Neural cell (in vitro differentiated cells): Measurements from ENCODE around the gene PARD3B. TPM values are rescaled to one million over a fixed set of nuclear protein-coding genes. Genes with fewer than 3 reads are reported as not detected.

ENCODE experiments used
- H2AFZ ChIP-seq: fragments of 200-600, 300-800 bp; sonication (generic), shearing (Covaris generic); 2 replicates; pipeline ENCODE4 v1.6.0; 2014; ENCODE audit warnings: low read depth, mild to moderate bottlenecking, antibody characterized with exemption, low read length, moderate library complexity
- H3F3A ChIP-seq: fragments of 200-600 bp; shearing (Covaris generic); 2 replicates; pipeline ENCODE4 v1.6.1; 2016; ENCODE audit warnings: mild to moderate bottlenecking, moderate library complexity, mixed read lengths, antibody characterized with exemption, low read length; ENCODE audit not compliant: insufficient read depth, poor library complexity, severe bottlenecking
- H3K27ac ChIP-seq: fragments of 200-600, 300-800 bp; sonication (generic), shearing (Covaris generic); 2 replicates; pipeline ENCODE4 v1.5.1; 2014; ENCODE audit warnings: mild to moderate bottlenecking, low read length, moderate library complexity
- H3K27me3 ChIP-seq: fragments of 300-800, 200-600 bp; sonication (generic), shearing (Covaris generic); 2 replicates; pipeline ENCODE4 v1.6.0; 2014; ENCODE audit warnings: mild to moderate bottlenecking, low read depth, low read length, moderate library complexity; ENCODE audit not compliant: insufficient read depth
- H3K36me3 ChIP-seq: fragments of 300-800, 200-600 bp; sonication (generic), shearing (Covaris generic); 2 replicates; pipeline ENCODE4 v1.5.1; 2014; ENCODE audit warnings: mild to moderate bottlenecking, antibody characterized with exemption, low read length, moderate library complexity; ENCODE audit not compliant: insufficient read depth
- H3K4me2 ChIP-seq: fragments of 300-800, 200-600 bp; sonication (generic), shearing (Covaris generic); 2 replicates; pipeline ENCODE4 v1.6.0; 2014; ENCODE audit warnings: mild to moderate bottlenecking, low read length
- H3K4me3 ChIP-seq: fragments of 300-800, 200-600 bp; sonication (generic), shearing (Covaris generic); 2 replicates; pipeline ENCODE4 v1.5.1; 2014; ENCODE audit warnings: mild to moderate bottlenecking, low read length, moderate library complexity
- H3K79me2 ChIP-seq: fragments of 200-600 bp; shearing (Covaris generic); replicated peaks from 2 replicates; pipeline ENCODE4 v1.6.0; 2014; ENCODE audit warnings: mild to moderate bottlenecking, low read length, moderate library complexity; ENCODE audit not compliant: insufficient read depth
- H3K9ac ChIP-seq: fragments of 300-800, 200-600 bp; sonication (generic), shearing (Covaris generic); 2 replicates; pipeline ENCODE4 v1.6.1; 2016; ENCODE audit warnings: mild to moderate bottlenecking, low read length, mixed read lengths
- H3K9me2 ChIP-seq: fragments of 200-600 bp; shearing (Covaris generic); 2 replicates; pipeline ENCODE4 v1.6.1; 2016; ENCODE audit warnings: mild to moderate bottlenecking, low read length, mixed read lengths; ENCODE audit not compliant: insufficient read depth
- H3K9me3 ChIP-seq: fragments of 200-600, 300-800 bp; sonication (generic), shearing (Covaris generic); 2 replicates; pipeline ENCODE4 v1.6.1; 2016; ENCODE audit warnings: mild to moderate bottlenecking, mixed run types, low read length, moderate library complexity, mixed read lengths
- H4K20me1 ChIP-seq: fragments of 200-600 bp; shearing (Covaris generic); 2 replicates; pipeline ENCODE4 v1.6.1; 2016; ENCODE audit warnings: mild to moderate bottlenecking, mixed run types; ENCODE audit not compliant: insufficient read depth
- EP300 ChIP-seq: fragments of 450-650 bp; conservative IDR thresholded peaks from 2 replicates; pipeline ENCODE4 v1.6.1; 2014; ENCODE audit warnings: antibody characterized with exemption, mild to moderate bottlenecking, moderate library complexity; ENCODE audit not compliant: poor library complexity, severe bottlenecking
- EZH2 ChIP-seq: fragments of 200-600, 300-800 bp; shearing (Covaris generic), sonication (generic); IDR thresholded peaks from 2 replicates; pipeline ENCODE4 v1.6.1; 2014; ENCODE audit warnings: antibody characterized with exemption, low read length, borderline replicate concordance, mild to moderate bottlenecking; ENCODE audit not compliant: insufficient read depth, poor library complexity, severe bottlenecking
- MXI1 ChIP-seq: fragments of 450-650 bp; conservative IDR thresholded peaks from 2 replicates; pipeline ENCODE4 v1.6.1; 2014; ENCODE audit warnings: antibody characterized with exemption, mild to moderate bottlenecking; ENCODE audit not compliant: poor library complexity, severe bottlenecking
- RAD21 ChIP-seq: fragments of 450-650 bp; conservative IDR thresholded peaks from 2 replicates; pipeline ENCODE4 v1.6.1; 2014; ENCODE audit warnings: antibody characterized with exemption, mild to moderate bottlenecking, moderate library complexity
- SMC3 ChIP-seq: fragments of 450-650 bp; conservative IDR thresholded peaks from 2 replicates; pipeline ENCODE4 v1.6.1; 2014; ENCODE audit warnings: antibody characterized with exemption, mild to moderate bottlenecking, moderate library complexity; ENCODE audit not compliant: poor library complexity
- TAF1 ChIP-seq: IDR thresholded peaks from 2 replicates; pipeline ENCODE4 v1.6.1; 2012; ENCODE audit warnings: low read depth
- polyA plus RNA-seq: library from polyadenylated mRNA; depleted of rRNA; stranded (reverse); fragments of >200 nt; gene quantifications from 2 replicates; pipeline ENCODE4 v1.2.3, GENCODE V29; 2014
- TF ChIP-seq, protein P1 (sequence below): IDR thresholded peaks from 2 replicates; pipeline ENCODE4 v1.6.1; 2012; ENCODE audit warnings: borderline replicate concordance

The PARD3B gene
- polyA plus RNA-seq, 1 donor from 2014 or later, result 0.54 TPM

DNA sequence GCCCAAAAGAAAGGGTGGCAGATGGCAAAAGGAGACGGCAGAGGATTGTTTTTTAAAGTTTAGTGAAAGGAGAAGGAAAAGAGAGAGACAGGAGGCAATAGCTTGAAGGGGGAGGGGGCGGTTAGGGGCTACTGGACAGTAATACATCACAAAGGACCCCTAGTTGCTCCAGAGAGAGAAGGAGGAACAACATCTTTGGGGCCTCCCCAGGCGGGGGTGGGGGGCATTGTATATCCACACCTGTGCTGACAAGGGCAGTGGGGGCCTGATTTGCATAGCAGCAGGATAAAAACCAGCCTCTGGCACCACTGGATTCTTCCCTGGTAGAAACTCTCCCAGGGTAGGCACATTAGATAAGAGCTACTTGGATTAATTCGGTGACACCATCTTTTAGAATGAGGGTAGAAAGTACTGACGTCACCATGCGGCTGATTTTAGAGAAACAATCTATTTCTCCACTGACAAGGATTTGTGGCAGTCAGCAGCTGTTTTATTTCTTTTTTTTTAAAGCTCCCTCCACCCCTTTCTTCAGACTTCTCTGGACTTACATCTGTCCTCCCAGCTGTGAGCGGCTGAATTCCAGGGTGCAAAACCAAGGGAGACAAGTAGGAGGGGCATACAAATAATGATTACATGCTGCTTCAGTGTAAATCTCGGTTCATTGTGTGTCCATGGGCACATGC, 937.3 kb downstream of the PARD3B start:
- Histone ChIP-seq H3K4me2 (peak overlapping the region; percentile 0), H3K9ac (peak overlapping the region; percentile 63), H3K27ac (peak overlapping the region; percentile 92), H3K36me3 (no peaks in the 10 kb centered on the region), H3K4me3 (peak overlapping the region; percentile 6), H2AFZ (no peak overlapping the region), H3K9me3 (no peaks in the 10 kb centered on the region), H3F3A (peaks cover 23% of the 10 kb centered on the region), H3K9me2 (no peaks in the 10 kb centered on the region), H3K27me3 (no peaks in the 10 kb centered on the region), H4K20me1 (no peaks in the 10 kb centered on the region), H3K79me2 (no peaks in the 10 kb centered on the region)
- TF ChIP-seq RAD21 (peak; percentile 30), EP300 (no peak)

DNA sequence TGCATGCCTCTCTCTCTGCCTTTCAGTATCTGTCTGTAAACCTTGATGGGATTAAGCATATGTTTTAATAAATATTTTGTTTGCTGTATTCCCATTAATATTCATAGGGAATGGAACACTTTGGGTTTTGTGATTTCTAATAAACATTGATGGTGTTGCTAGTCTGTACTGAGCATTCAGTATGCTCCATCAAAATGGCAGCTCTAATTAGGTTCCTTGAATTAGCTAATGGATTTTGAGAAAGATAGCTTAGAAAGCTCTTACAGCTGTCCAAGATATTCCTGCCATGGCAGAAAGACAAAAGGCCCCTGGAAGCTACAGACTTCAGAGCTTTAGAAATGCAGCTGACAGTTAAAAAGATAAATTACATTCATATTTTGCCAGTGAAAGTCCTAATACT, 937.8 kb downstream of the PARD3B start:
- H2AFZ ChIP-seq, result no peak overlapping the region
- TF ChIP-seq, protein P1, sequence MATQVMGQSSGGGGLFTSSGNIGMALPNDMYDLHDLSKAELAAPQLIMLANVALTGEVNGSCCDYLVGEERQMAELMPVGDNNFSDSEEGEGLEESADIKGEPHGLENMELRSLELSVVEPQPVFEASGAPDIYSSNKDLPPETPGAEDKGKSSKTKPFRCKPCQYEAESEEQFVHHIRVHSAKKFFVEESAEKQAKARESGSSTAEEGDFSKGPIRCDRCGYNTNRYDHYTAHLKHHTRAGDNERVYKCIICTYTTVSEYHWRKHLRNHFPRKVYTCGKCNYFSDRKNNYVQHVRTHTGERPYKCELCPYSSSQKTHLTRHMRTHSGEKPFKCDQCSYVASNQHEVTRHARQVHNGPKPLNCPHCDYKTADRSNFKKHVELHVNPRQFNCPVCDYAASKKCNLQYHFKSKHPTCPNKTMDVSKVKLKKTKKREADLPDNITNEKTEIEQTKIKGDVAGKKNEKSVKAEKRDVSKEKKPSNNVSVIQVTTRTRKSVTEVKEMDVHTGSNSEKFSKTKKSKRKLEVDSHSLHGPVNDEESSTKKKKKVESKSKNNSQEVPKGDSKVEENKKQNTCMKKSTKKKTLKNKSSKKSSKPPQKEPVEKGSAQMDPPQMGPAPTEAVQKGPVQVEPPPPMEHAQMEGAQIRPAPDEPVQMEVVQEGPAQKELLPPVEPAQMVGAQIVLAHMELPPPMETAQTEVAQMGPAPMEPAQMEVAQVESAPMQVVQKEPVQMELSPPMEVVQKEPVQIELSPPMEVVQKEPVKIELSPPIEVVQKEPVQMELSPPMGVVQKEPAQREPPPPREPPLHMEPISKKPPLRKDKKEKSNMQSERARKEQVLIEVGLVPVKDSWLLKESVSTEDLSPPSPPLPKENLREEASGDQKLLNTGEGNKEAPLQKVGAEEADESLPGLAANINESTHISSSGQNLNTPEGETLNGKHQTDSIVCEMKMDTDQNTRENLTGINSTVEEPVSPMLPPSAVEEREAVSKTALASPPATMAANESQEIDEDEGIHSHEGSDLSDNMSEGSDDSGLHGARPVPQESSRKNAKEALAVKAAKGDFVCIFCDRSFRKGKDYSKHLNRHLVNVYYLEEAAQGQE, result no peak
- TF ChIP-seq EP300, result peak; percentile 27
- TF ChIP-seq TAF1, result no peak
- no peak for TF ChIP-seq RAD21
- H3K79me2 ChIP-seq, result no peaks in the 10 kb centered on the region
- no peaks in the 10 kb centered on the region for H3K9me2 ChIP-seq
- H3K4me3 ChIP-seq, result no peak overlapping the region
- H3K27ac ChIP-seq, result peak overlapping the region; percentile 92
- H3K27me3 ChIP-seq, result no peaks in the 10 kb centered on the region
- H4K20me1 ChIP-seq, result no peaks in the 10 kb centered on the region
- H3K36me3 ChIP-seq, result no peaks in the 10 kb centered on the region
- peak overlapping the region; percentile 0 for H3K4me2 ChIP-seq
- H3K9ac ChIP-seq, result peak overlapping the region; percentile 63
- H3F3A ChIP-seq, result peaks cover 23% of the 10 kb centered on the region
- H3K9me3 ChIP-seq, result no peaks in the 10 kb centered on the region

DNA sequence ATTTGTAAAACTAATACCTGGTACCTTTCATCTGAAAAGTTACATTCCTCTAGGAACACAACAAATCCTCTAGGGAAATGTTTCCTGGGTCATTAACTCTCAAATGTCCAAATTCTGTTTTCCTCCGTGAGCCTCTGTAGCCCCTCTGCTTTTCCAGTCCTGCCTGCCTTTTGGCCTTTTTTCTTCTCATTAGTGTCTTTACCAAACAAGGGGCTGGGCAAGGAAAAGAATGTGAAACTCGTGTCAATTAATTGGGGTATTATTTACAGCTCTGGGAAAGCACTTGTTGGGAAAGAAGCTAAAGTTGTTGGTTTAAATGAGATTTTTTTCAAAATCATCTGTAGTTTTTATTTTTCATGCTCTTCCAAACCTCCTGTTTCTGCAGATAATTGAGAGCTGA, 938.9 kb downstream of the PARD3B start:
- TF ChIP-seq SMC3, result no peak
- TF ChIP-seq TAF1, result no peak
- TF ChIP-seq EZH2, result no peak
- TF ChIP-seq MXI1, result no peak
- TF ChIP-seq, protein P1, result no peak
- TF ChIP-seq RAD21, result no peak
- Histone ChIP-seq H3K27ac (peak overlapping the region; percentile 92), H3K4me2 (peak overlapping the region; percentile 77), H3K36me3 (no peaks in the 10 kb centered on the region), H3K9me3 (no peaks in the 10 kb centered on the region), H3K79me2 (no peaks in the 10 kb centered on the region), H3K9me2 (no peaks in the 10 kb centered on the region), H3K9ac (peak overlapping the region; percentile 63), H4K20me1 (no peaks in the 10 kb centered on the region), H3F3A (peaks cover 23% of the 10 kb centered on the region), H3K4me3 (peak overlapping the region; percentile 50), H2AFZ (no peak overlapping the region), H3K27me3 (no peaks in the 10 kb centered on the region)
